Endothelial cell of umbilical vein (primary cell): Measurements from ENCODE around the gene APRT. TPM values are rescaled to one million over a fixed set of nuclear protein-coding genes. Genes with fewer than 3 reads are reported as not detected.
A peak's percentile ranks its signal among the peaks of the same experiment; 100 is the strongest.

ENCODE experiments used
- BruUV-seq: library from RNA; stranded (reverse); fragments of 400-500 nt; replicated peaks from 2 replicates; lab custom pipeline; 2021; lab: Mats Ljungman, UMichigan
- CTCF ChIA-PET: fragments of 300-600, 350-600 bp; sonication (Branson Sonifier 250); formaldehyde crosslinking; loops from one replicate; lab custom pipeline; 2021; ENCODE audit warnings: antibody characterized with exemption, inconsistent platforms; lab: Charles Lee
- POLR2A ChIA-PET: fragments of 300-600, 350-600 bp; sonication (Branson Sonifier 250); formaldehyde crosslinking; loops from one replicate; lab custom pipeline; 2021; ENCODE audit warnings: antibody characterized with exemption, inconsistent platforms; lab: Charles Lee
- DNase-seq: peaks from one replicate; pipeline ENCODE4 v3.0.0-alpha.2; 2011; ENCODE audit warnings: low read depth, low spot score
- FAIRE-seq: peaks from 2 replicates; lab custom pipeline; 2011; peaks lifted over from hg19 to GRCh38; lab: Jason Lieb, UNC
- H2AFZ ChIP-seq: 2 replicates; pipeline ENCODE4 v1.6.0; 2012; ENCODE audit warnings: low read depth, low read length, control low read depth, inconsistent platforms
- H3K27ac ChIP-seq: 2 replicates; pipeline ENCODE4 v1.5.1; 2011; ENCODE audit warnings: low read depth, mild to moderate bottlenecking, control low read depth, low read length, moderate library complexity; ENCODE audit not compliant: insufficient read depth
- H3K27me3 ChIP-seq, 2 experiments: 2 replicates each; pipeline versions ENCODE4 v1.6.0 to v1.6.1; 2011; ENCODE audit warnings: low read length in 2 of 2, mixed read lengths in 1 of 2; ENCODE audit not compliant: control insufficient read depth in 2 of 2, insufficient read depth in 2 of 2
- H3K36me3 ChIP-seq, 2 experiments: 2 replicates in 1 of 2; 3 replicates in 1 of 2; pipeline ENCODE4 v1.5.1; 2011; ENCODE audit warnings: low read length in 2 of 2, mild to moderate bottlenecking in 1 of 2, moderate library complexity in 1 of 2; ENCODE audit not compliant: control insufficient read depth in 2 of 2, insufficient read depth in 2 of 2; ENCODE audit errors: extremely low read depth in 1 of 2
- H3K4me1 ChIP-seq: 3 replicates; pipeline ENCODE4 v1.5.1; 2011; ENCODE audit warnings: mild to moderate bottlenecking, low read length; ENCODE audit not compliant: control insufficient read depth, insufficient read depth; ENCODE audit errors: extremely low read depth
- H3K4me2 ChIP-seq: 2 replicates; pipeline ENCODE4 v1.6.1; 2011; ENCODE audit warnings: low read length, control low read depth, mixed read lengths; ENCODE audit not compliant: insufficient read depth
- H3K4me3 ChIP-seq, 3 experiments: fragments of 200-600 bp in 1 of 3; sonication (generic), shearing (Covaris generic) in 1 of 3; replicated peaks in 1 of 3; 2 replicates each; pipeline ENCODE4 v1.5.1; 2011 to 2016; ENCODE audit warnings: control low read depth in 3 of 3, low read length in 3 of 3, mild to moderate bottlenecking in 2 of 3, inconsistent platforms in 1 of 3, low read depth in 1 of 3, moderate library complexity in 1 of 3; ENCODE audit not compliant: insufficient read depth in 1 of 3
- H3K79me2 ChIP-seq: 2 replicates; pipeline ENCODE4 v1.6.0; 2012; ENCODE audit warnings: low read length, inconsistent platforms; ENCODE audit not compliant: control insufficient read depth, insufficient read depth
- H3K9ac ChIP-seq: replicated peaks from 2 replicates; pipeline ENCODE3; 2011; ENCODE audit warnings: low read length, control low read depth; ENCODE audit not compliant: insufficient read depth; ENCODE audit errors: extremely low read depth
- H3K9me1 ChIP-seq: replicated peaks from 3 replicates; pipeline ENCODE4 v1.6.0; 2011; ENCODE audit warnings: mild to moderate bottlenecking, low read length; ENCODE audit not compliant: control insufficient read depth, insufficient read depth; ENCODE audit errors: extremely low read depth
- H3K9me3 ChIP-seq: replicated peaks from 2 replicates; pipeline ENCODE4 v1.5.1; 2012; ENCODE audit warnings: low read length, inconsistent platforms; ENCODE audit not compliant: control insufficient read depth, insufficient read depth
- H4K20me1 ChIP-seq: replicated peaks from 2 replicates; pipeline ENCODE3; 2011; ENCODE audit warnings: mild to moderate bottlenecking, low read length; ENCODE audit not compliant: control insufficient read depth, insufficient read depth; ENCODE audit errors: extremely low read depth
- EZH2 ChIP-seq: IDR thresholded peaks from 2 replicates; pipeline ENCODE4 v1.6.1; 2012; ENCODE audit warnings: borderline replicate concordance, low read depth, mild to moderate bottlenecking, moderate library complexity, low read length, inconsistent platforms; ENCODE audit not compliant: severe bottlenecking
- FOS ChIP-seq: IDR thresholded peaks from 2 replicates; pipeline ENCODE4 v1.6.1; 2011; ENCODE audit warnings: mild to moderate bottlenecking, low read length, moderate library complexity, borderline replicate concordance; ENCODE audit not compliant: insufficient read depth
- GATA2 ChIP-seq: IDR thresholded peaks from 2 replicates; pipeline ENCODE4 v1.7.0; 2011; ENCODE audit warnings: low read depth, mild to moderate bottlenecking, moderate library complexity, mixed read lengths, low read length; ENCODE audit not compliant: insufficient read length, insufficient read depth
- JUN ChIP-seq: IDR thresholded peaks from 2 replicates; pipeline ENCODE4 v1.6.1; 2011; ENCODE audit warnings: borderline replicate concordance, low read depth; ENCODE audit not compliant: insufficient read length, insufficient read depth
- MYC ChIP-seq: IDR thresholded peaks from one replicate; pipeline ENCODE4 v1.6.1; 2011; ENCODE audit warnings: mild to moderate bottlenecking, low read depth, low read length
- POLR2A ChIP-seq: IDR thresholded peaks from 2 replicates; pipeline ENCODE4 v1.6.1; 2012; ENCODE audit warnings: low read depth, mild to moderate bottlenecking, control low read depth, low read length
- POLR2AphosphoS5 ChIP-seq: IDR thresholded peaks from 2 replicates; pipeline ENCODE4 v1.6.1; 2012; ENCODE audit warnings: low read depth, mild to moderate bottlenecking, control low read depth, low read length, moderate library complexity; ENCODE audit not compliant: insufficient read depth
- dilution Hi-C: fragments of 300-500 bp; cut with MboI; formaldehyde crosslinking; loops from one replicate; pipeline ENCODE4 v1.15.0; 2019; ENCODE audit warnings: low sequenced_read_pairs; ENCODE audit not compliant: extremely low pct_ligation_motif_present
- intact Hi-C: fragments of 100-400 bp; cut with micrococcal nuclease; formaldehyde crosslinking; loops from one replicate; pipeline ENCODE4 v1.10.0; 2022
- polyA plus RNA-seq, 4 experiments: library from polyadenylated mRNA; depleted of rRNA in 3 of 4; stranded (reverse) in 3 of 4; unstranded in 1 of 4; fragments of >200 nt; gene quantifications; 2 replicates each; pipeline versions ENCODE4 v1.2.1 to v1.2.3, GENCODE V29; 2011 to 2012; ENCODE audit warnings: missing spikeins in 1 of 4
- total RNA-seq: library from RNA; stranded (reverse); gene quantifications from 2 replicates; pipeline ENCODE4 v1.2.3, GENCODE V29; 2021
- TF ChIP-seq, protein P1 (sequence below): IDR thresholded peaks from 2 replicates; pipeline ENCODE4 v1.6.1; 2011; ENCODE audit not compliant: insufficient read depth, insufficient read length
- TF ChIP-seq, protein P2 (sequence below), 2 donors: IDR thresholded peaks; 1 replicate in 1 of 2; 2 replicates in 1 of 2; pipeline ENCODE4 v1.5.1; 2011; ENCODE audit warnings: low read length in 2 of 2, mild to moderate bottlenecking in 2 of 2, moderate library complexity in 2 of 2, control low read depth in 1 of 2, inconsistent platforms in 1 of 2, low read depth in 1 of 2; ENCODE audit not compliant: insufficient read depth in 1 of 2; ENCODE audit errors: extremely low read depth in 1 of 2

Gene APRT
- total and polyA plus RNA-seq, 2 donors (not counting 3 experiments of a cell fraction or from before 2014, with no cell fraction given): 143 to 152 TPM

GRCh38 chr16:88805340-88805715 lies 6.4 kb downstream of the APRT start:
- ChIA-PET POLR2A (no interaction called here), CTCF (interaction anchor here (0.8 kb wide), 1 partner anchor 68 kb away, joined by 6 read pairs; no protein-coding TSS in a partner anchor)
- Histone ChIP-seq H3K4me1 (peaks cover 12% of the 10 kb centered on the region), H3K4me3 (no peak overlapping the region), H3K36me3 (peaks cover 4 to 12% of the 10 kb centered on the region in 2 experiments), H3K9me1 (no peaks in the 10 kb centered on the region), H4K20me1 (no peaks in the 10 kb centered on the region), H3K4me2 (peak overlapping the region; percentile 64), H3K27me3 (no peaks in the 10 kb centered on the region), H2AFZ (no peak overlapping the region), H3K27ac (no peak overlapping the region), H3K79me2 (peaks cover 34% of the 10 kb centered on the region), H3K9ac (no peak overlapping the region), H3K9me3 (no peaks in the 10 kb centered on the region)
- dilution Hi-C loops (no loop called here), intact Hi-C loops (no loop called here)
- TF ChIP-seq, protein P1, sequence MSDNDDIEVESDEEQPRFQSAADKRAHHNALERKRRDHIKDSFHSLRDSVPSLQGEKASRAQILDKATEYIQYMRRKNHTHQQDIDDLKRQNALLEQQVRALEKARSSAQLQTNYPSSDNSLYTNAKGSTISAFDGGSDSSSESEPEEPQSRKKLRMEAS: no peak
- no peak for TF ChIP-seq JUN
- no peak for TF ChIP-seq MYC
- TF ChIP-seq POLR2AphosphoS5: no peak
- TF ChIP-seq FOS: no peak
- no peak for TF ChIP-seq POLR2A
- TF ChIP-seq GATA2: no peak
- TF ChIP-seq, protein P2, sequence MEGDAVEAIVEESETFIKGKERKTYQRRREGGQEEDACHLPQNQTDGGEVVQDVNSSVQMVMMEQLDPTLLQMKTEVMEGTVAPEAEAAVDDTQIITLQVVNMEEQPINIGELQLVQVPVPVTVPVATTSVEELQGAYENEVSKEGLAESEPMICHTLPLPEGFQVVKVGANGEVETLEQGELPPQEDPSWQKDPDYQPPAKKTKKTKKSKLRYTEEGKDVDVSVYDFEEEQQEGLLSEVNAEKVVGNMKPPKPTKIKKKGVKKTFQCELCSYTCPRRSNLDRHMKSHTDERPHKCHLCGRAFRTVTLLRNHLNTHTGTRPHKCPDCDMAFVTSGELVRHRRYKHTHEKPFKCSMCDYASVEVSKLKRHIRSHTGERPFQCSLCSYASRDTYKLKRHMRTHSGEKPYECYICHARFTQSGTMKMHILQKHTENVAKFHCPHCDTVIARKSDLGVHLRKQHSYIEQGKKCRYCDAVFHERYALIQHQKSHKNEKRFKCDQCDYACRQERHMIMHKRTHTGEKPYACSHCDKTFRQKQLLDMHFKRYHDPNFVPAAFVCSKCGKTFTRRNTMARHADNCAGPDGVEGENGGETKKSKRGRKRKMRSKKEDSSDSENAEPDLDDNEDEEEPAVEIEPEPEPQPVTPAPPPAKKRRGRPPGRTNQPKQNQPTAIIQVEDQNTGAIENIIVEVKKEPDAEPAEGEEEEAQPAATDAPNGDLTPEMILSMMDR (IDR thresholded peaks at IDR 0.05; ENCODE audit: extremely low read depth in 1 of 2, insufficient read depth in 1 of 2, low read depth in 1 of 2, low read length in 2 of 2): no peak
- TF ChIP-seq EZH2: no peak
- no TSS peak for BruUV-seq
- no peak for FAIRE-seq
- no peak for DNase-seq
